ENCODE data around the gene SPRN. TPM values are rescaled to one million over a fixed set of nuclear protein-coding genes. Genes with fewer than 3 reads are reported as not detected.

The SPRN gene
- total RNA-seq, 1 experiment from 2014 or later: not detected

DNA sequence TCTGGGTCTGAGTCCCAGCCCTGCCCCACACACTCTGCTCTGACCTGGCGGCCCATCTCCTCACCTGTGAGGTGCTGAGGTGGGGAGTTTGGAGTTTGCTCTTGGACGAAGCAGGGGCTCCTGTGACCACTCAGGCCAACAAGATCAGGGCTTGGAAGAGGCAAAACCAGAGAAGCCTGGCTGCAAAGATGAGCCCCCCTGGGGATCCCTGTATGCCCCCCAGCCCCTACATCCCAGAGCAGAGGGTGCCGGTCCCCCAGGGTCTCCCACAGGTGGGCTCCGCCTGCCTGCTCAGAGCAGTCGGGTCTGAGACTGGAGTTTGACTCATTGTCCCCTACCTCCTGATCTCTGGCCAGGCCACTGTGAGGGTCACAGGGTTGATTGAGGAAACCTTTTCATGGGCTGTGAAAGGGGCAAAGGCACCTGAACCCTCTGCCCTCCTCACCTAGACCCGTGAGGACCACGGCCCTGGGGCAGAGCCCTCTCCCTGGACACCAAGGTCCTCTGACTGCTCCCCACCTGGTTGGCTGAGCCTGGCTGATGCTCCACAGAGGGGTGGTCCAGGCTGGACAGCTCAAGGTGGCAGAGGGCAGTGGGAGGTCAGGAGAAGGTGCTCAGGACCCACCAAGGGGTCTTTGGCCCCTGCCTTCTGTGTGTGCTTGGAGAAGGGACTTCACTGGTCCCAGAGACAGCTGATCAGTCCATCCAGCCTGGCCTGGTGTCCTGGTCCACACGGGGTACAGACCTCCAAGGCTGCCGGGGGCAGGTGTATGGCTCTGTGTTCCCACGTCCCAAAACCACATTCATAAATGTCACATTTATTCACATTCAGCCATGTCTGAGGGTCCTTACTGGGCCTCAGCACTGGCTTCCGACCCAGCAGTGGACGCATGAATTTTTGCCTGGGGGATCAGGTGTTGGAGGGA is 20.2 kb upstream of the SPRN start:
- no peaks in the 10 kb centered on the region for H3K4me1 ChIP-seq (ENCODE audit: insufficient read depth, low read length, poor library complexity, severe bottlenecking)
- no peaks in the 10 kb centered on the region for H3K27me3 ChIP-seq (replicated peaks; ENCODE audit: insufficient read depth, low read depth, low read length, poor library complexity)
- H3K9me3 ChIP-seq (ENCODE audit: low read depth, low read length, poor library complexity, severe bottlenecking): peaks cover 24% of the 10 kb centered on the region
- intact Hi-C loops (cut with micrococcal nuclease; ENCODE audit: unreplicated experiment): no loop called here
- POLR2A ChIA-PET (ENCODE audit: low non-redundant PET): no interaction called here
- BruUV-seq (replicated peaks): no TSS peak
- CTCF ChIA-PET: no interaction called here
- no peak overlapping the region for H3K27ac ChIP-seq (ENCODE audit: low read depth, low read length, poor library complexity, severe bottlenecking)
- H3K4me3 ChIP-seq (ENCODE audit: low read depth, low read length, poor library complexity, severe bottlenecking): no peak overlapping the region
- H3K36me3 ChIP-seq (ENCODE audit: insufficient read depth, low read length, poor library complexity, severe bottlenecking): no peaks in the 10 kb centered on the region
- TF ChIP-seq, protein P1, sequence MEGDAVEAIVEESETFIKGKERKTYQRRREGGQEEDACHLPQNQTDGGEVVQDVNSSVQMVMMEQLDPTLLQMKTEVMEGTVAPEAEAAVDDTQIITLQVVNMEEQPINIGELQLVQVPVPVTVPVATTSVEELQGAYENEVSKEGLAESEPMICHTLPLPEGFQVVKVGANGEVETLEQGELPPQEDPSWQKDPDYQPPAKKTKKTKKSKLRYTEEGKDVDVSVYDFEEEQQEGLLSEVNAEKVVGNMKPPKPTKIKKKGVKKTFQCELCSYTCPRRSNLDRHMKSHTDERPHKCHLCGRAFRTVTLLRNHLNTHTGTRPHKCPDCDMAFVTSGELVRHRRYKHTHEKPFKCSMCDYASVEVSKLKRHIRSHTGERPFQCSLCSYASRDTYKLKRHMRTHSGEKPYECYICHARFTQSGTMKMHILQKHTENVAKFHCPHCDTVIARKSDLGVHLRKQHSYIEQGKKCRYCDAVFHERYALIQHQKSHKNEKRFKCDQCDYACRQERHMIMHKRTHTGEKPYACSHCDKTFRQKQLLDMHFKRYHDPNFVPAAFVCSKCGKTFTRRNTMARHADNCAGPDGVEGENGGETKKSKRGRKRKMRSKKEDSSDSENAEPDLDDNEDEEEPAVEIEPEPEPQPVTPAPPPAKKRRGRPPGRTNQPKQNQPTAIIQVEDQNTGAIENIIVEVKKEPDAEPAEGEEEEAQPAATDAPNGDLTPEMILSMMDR (conservative IDR thresholded peaks at IDR 0.05; ENCODE audit: low read depth, low read length): no peak
- no peak for TF ChIP-seq EZH2 (IDR thresholded peaks at IDR 0.05; ENCODE audit: borderline replicate concordance, low read depth, low read length, poor library complexity, severe bottlenecking)
- no peak for DNase-seq (ENCODE audit: low spot score)

DNA sequence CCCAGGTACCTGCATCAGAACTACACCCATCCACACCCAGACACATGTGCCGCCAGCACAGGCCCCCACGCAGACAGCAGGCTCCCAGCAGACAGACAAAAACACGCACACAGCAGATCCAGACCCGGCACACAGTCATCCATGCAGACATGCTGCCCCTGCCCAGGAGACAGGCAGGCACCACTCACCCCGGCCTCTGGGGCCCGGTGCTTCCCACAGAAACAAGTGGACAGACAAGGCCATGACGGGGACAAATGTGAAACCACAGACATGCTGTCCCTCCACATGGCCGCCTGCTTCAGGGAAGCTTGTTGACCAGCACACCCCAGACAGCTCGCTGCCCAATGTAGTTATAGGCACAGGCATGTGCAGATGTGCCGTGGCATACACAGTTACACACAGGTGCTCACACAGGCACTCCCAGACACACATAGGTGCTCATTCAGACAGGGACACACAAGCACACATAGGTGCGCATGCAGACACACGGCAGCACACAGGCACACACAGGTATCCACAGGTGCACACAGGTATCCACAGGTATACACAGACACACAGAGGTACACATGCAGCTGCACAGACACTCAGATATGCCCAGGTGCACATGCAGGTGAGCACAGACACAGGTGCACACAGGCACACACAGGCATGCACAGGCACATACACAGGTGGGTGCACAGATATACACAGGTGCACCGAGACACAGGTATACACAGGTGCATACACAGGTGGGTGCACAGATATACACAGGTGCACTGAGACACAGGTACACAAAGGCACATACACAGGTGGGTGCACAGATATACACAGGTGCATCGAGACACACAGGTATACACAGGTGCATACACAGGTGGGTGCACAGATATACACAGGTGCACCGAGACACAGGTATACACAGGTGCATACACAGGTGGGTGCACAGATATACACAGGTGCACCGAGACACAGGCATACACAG is 18.8 kb upstream of the SPRN start:
- peaks cover 13% of the 10 kb centered on the region for H3K9me3 ChIP-seq (ENCODE audit: low read depth, low read length, poor library complexity, severe bottlenecking)
- H3K4me3 ChIP-seq (ENCODE audit: low read depth, low read length, poor library complexity, severe bottlenecking): no peak overlapping the region
- no peak for DNase-seq (ENCODE audit: low spot score)
- no peaks in the 10 kb centered on the region for H3K4me1 ChIP-seq (ENCODE audit: insufficient read depth, low read length, poor library complexity, severe bottlenecking)
- BruUV-seq (replicated peaks): no TSS peak
- POLR2A ChIA-PET (ENCODE audit: low non-redundant PET): no interaction called here
- no peak overlapping the region for H3K27ac ChIP-seq (ENCODE audit: low read depth, low read length, poor library complexity, severe bottlenecking)
- H3K36me3 ChIP-seq (ENCODE audit: insufficient read depth, low read length, poor library complexity, severe bottlenecking): no peaks in the 10 kb centered on the region
- TF ChIP-seq, protein P1 (conservative IDR thresholded peaks at IDR 0.05; ENCODE audit: low read depth, low read length): no peak
- TF ChIP-seq EZH2 (IDR thresholded peaks at IDR 0.05; ENCODE audit: borderline replicate concordance, low read depth, low read length, poor library complexity, severe bottlenecking): no peak
- intact Hi-C loops (cut with micrococcal nuclease; ENCODE audit: unreplicated experiment): no loop called here
- no peaks in the 10 kb centered on the region for H3K27me3 ChIP-seq (replicated peaks; ENCODE audit: insufficient read depth, low read depth, low read length, poor library complexity)
- CTCF ChIA-PET: no interaction called here

DNA sequence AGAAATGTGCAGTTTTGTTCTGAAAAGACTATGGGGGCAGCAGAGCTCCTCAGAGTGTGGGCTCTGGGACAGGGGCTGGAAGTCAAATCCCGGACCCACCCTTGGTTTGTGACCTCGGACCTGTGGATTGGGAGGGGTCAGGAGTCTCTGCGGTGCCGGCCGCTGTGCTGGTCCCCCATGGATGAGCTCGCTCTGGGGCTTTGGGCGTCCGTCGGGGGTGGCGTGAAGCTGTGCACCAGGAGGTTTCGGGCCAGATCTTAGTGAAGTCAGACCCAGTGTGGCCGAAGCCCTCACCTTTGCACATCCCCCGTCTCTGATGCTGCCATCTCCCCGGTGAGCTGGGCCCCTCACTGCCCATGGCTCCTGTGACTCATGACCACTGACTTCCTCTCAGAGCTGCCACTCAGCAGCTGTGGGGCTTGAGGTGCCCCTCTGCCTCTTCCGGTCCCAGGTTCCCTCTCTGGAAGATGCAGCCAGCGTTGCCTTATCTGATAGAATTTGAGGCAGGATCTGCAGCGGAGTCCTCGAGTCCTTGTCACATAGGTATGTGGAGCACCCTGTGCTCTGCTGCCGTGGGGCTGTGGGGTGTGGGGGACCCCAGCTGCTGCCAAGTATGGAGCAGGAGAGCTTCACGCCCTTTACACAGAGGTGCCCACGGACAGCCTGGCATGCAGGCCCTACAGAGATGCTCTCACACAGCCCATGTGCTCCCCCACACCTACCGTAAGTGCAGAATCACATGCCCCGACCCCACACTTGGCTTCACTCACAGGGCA is 18.0 kb upstream of the SPRN start:
- Histone ChIP-seq H3K36me3 (ENCODE audit: insufficient read depth, low read length, poor library complexity, severe bottlenecking) (no peaks in the 10 kb centered on the region), H3K27me3 (replicated peaks; ENCODE audit: insufficient read depth, low read depth, low read length, poor library complexity) (no peaks in the 10 kb centered on the region), H3K4me1 (ENCODE audit: insufficient read depth, low read length, poor library complexity, severe bottlenecking) (no peaks in the 10 kb centered on the region), H3K9me3 (ENCODE audit: low read depth, low read length, poor library complexity, severe bottlenecking) (peaks cover 5% of the 10 kb centered on the region), H3K27ac (ENCODE audit: low read depth, low read length, poor library complexity, severe bottlenecking) (no peak overlapping the region), H3K4me3 (ENCODE audit: low read depth, low read length, poor library complexity, severe bottlenecking) (no peak overlapping the region)
- no TSS peak for BruUV-seq (replicated peaks)
- ChIA-PET CTCF (no interaction called here), POLR2A (ENCODE audit: low non-redundant PET) (no interaction called here)
- intact Hi-C loops (cut with micrococcal nuclease; ENCODE audit: unreplicated experiment): no loop called here
- TF ChIP-seq EZH2 (IDR thresholded peaks at IDR 0.05; ENCODE audit: borderline replicate concordance, low read depth, low read length, poor library complexity, severe bottlenecking): no peak
- TF ChIP-seq, protein P1 (conservative IDR thresholded peaks at IDR 0.05; ENCODE audit: low read depth, low read length): no peak
- no peak for DNase-seq (ENCODE audit: low spot score)

Data from A673 (cell line).